Adrenal gland (tissue), 12 donors: ENCODE results near the gene NIPSNAP3A. TPM values are rescaled to one million over a fixed set of nuclear protein-coding genes. Genes with fewer than 3 reads are reported as not detected.

ENCODE experiments used
- DNase-seq, 7 donors: peaks; one replicate each; pipeline ENCODE4 v3.0.0-alpha.2; 2019 to 2020
- H3K27ac ChIP-seq, 5 donors: fragments of 200-600 bp; sonication (generic) in 4 of 5; 1 replicate in 3 of 5; 2 replicates in 2 of 5; pipeline versions ENCODE4 v1.5.1 to v1.8.0; 2016 to 2020; ENCODE audit warnings: mild to moderate bottlenecking in 1 of 5
- H3K27me3 ChIP-seq: fragments of 200-600 bp; 2 replicates; pipeline ENCODE4 v1.8.0; 2021
- H3K36me3 ChIP-seq, 2 donors: fragments of 200-600 bp; replicated peaks in 1 of 2; 1 replicate in 1 of 2; 2 replicates in 1 of 2; pipeline versions ENCODE4 v1.5.1 to v1.8.0; 2018 to 2022
- H3K4me1 ChIP-seq, 2 donors: fragments of 200-600 bp; replicated peaks in 1 of 2; 1 replicate in 1 of 2; 2 replicates in 1 of 2; pipeline versions ENCODE4 v1.5.1 to v1.8.0; 2018 to 2021
- H3K4me3 ChIP-seq, 4 donors: fragments of 200-600 bp; sonication (generic) in 3 of 4; one replicate each; pipeline ENCODE4 v1.5.1; 2016 to 2018
- H3K9me3 ChIP-seq, 3 donors: fragments of 200-600 bp; sonication (generic) in 1 of 3; replicated peaks in 1 of 3; 1 replicate in 2 of 3; 2 replicates in 1 of 3; pipeline versions ENCODE4 v1.5.1 to v1.8.0; 2016 to 2021
- CTCF ChIP-seq, 6 experiments: fragments of 450-650 bp in 4 of 6; fragments of 200-600 bp in 2 of 6; sonication (generic) in 1 of 6; IDR thresholded peaks; 1 replicate in 5 of 6; 2 replicates in 1 of 6; pipeline versions ENCODE4 v1.5.1 to v1.8.0; 2016 to 2021; ENCODE audit warnings: antibody characterized with exemption in 6 of 6, mild to moderate bottlenecking in 2 of 6, moderate library complexity in 1 of 6
- POLR2A ChIP-seq, 2 donors: fragments of 450-650 bp; IDR thresholded peaks; one replicate each; pipeline ENCODE4 v1.6.1; 2017; ENCODE audit warnings: antibody characterized with exemption in 2 of 2, mild to moderate bottlenecking in 2 of 2, moderate library complexity in 1 of 2
- WGBS, 4 donors: extraction: QIAGEN DNeasy Blood & Tissue Kit in 2 of 4; methylation state at CpG; one replicate each; pipeline versions ENCODE4 v1.1.5 to v1.1.7; 2013 to 2017; 5-methylcytosine and 5-hydroxymethylcytosine counted together
- intact Hi-C, 2 donors: fragments of 100-400 bp; cut with DNase I; formaldehyde crosslinking; loops; one replicate each; pipeline versions ENCODE4 v1.14.1 to v1.15.0; 2022 to 2023
- polyA plus RNA-seq, 3 donors: library from polyadenylated mRNA; stranded (reverse); fragments of 200-250 nt in 2 of 3; fragments of 350-450 nt in 1 of 3; fragmentation: Illumina TruSeq in 1 of 3; extraction: RNeasy Lipid Tissue Mini Kit (QIAGEN cat#74804) in 1 of 3; gene quantifications; one replicate each; pipeline ENCODE4 v1.2.3, GENCODE V29; 2013 to 2014
- total RNA-seq, 9 donors: library from RNA; depleted of rRNA in 4 of 9; stranded (reverse); fragments of >200 nt in 4 of 9; fragments of 120-200 nt in 1 of 9; fragmentation: NEBNext Ultra II Directional in 1 of 9; extraction: Animal tissue kit (Norgen Biotek cat#: 25700) in 1 of 9; gene quantifications; one replicate each; pipeline versions ENCODE4 v1.1.0 to v1.2.4, GENCODE V29; 2013 to 2023
- donor health status: healthy with polysubstance abuse.
- donor health status: Bipolar disorder and iron deficiency.
- donor health status: DM: yes; HTN: yes; CAD: no.
- donor health status: DM: no; HTN: no; CAD: no.
- donor health status: DM: no; HTN: no; CAD: no.
- donor health status: DM: yes; HTN: yes; CAD: no.

The NIPSNAP3A gene
- total and polyA plus RNA-seq, 12 donors, result 18.3 to 164 (median 43.7) TPM

- H3K27ac ChIP-seq, result peak overlapping the region; percentile 49 to 82 (median 73)
- intact Hi-C loops, result no loop called here
- no peak overlapping the region for H3K4me3 ChIP-seq
- no peaks in the 10 kb centered on the region for H3K27me3 ChIP-seq
- TF ChIP-seq POLR2A (IDR thresholded peaks at IDR 0.05), result no peak
- TF ChIP-seq CTCF (IDR thresholded peaks at IDR 0.05), result no peak
- WGBS, 4 donors, result 97 to 100% (median 100%) methylated on average over 2 of the region's 2 CpGs
- no peaks in the 10 kb centered on the region for H3K36me3 ChIP-seq
- DNase-seq, result no peak
- H3K4me1 ChIP-seq, result peaks cover 21 to 74% of the 10 kb centered on the region in 2 donors
- no peaks in the 10 kb centered on the region for H3K9me3 ChIP-seq
Measured at GRCh38 chr9:104775976-104776375, 28.5 kb downstream of the NIPSNAP3A start.

GRCh38 chr9:104776797-104777196, 29.3 kb downstream of the NIPSNAP3A start:
- peak overlapping the region; percentile 49 to 82 (median 58) for H3K27ac ChIP-seq
- no peaks in the 10 kb centered on the region for H3K9me3 ChIP-seq
- TF ChIP-seq CTCF (IDR thresholded peaks at IDR 0.05), result no peak
- TF ChIP-seq POLR2A (IDR thresholded peaks at IDR 0.05), result peak in 1 of 2 donors; percentile 26
- H3K4me1 ChIP-seq, result peaks cover 24 to 82% of the 10 kb centered on the region in 2 donors
- DNase-seq, result no peak
- intact Hi-C loops, result no loop called here
- WGBS, 4 donors, result 42 to 52% (median 46%) methylated on average over 1 of the region's 1 CpG
- no peak overlapping the region for H3K4me3 ChIP-seq
- H3K36me3 ChIP-seq, result no peaks in the 10 kb centered on the region
- no peaks in the 10 kb centered on the region for H3K27me3 ChIP-seq

- H3K4me1 ChIP-seq, result peaks cover 16 to 70% of the 10 kb centered on the region in 2 donors
- no peak overlapping the region for H3K4me3 ChIP-seq
- intact Hi-C loops, result no loop called here
- peaks cover 0 to 10% of the 10 kb centered on the region in 2 donors for H3K36me3 ChIP-seq
- peak overlapping the region in 4 of 5 donors; percentile 14 to 82 (median 18) for H3K27ac ChIP-seq
- WGBS, 4 donors, result 77 to 90% (median 88%) methylated on average over 4 of the region's 4 CpGs
- no peaks in the 10 kb centered on the region for H3K27me3 ChIP-seq
- H3K9me3 ChIP-seq, result no peaks in the 10 kb centered on the region
- no peak for DNase-seq
- TF ChIP-seq POLR2A (IDR thresholded peaks at IDR 0.05) (no peak), CTCF (IDR thresholded peaks at IDR 0.05) (no peak)
Measured at GRCh38 chr9:104778802-104779201, 31.3 kb downstream of the NIPSNAP3A start.

- Histone ChIP-seq H3K4me3 (no peak overlapping the region), H3K4me1 (peaks cover 20 to 70% of the 10 kb centered on the region in 2 donors), H3K27ac (peak overlapping the region in 2 of 5 donors; percentile 71 to 82), H3K9me3 (no peaks in the 10 kb centered on the region), H3K36me3 (peaks cover 0 to 15% of the 10 kb centered on the region in 2 donors), H3K27me3 (no peaks in the 10 kb centered on the region)
- DNase-seq, result no peak
- WGBS, 4 donors, result 84 to 98% (median 85%) methylated on average over 1 of the region's 1 CpG
- intact Hi-C loops, result no loop called here
- TF ChIP-seq POLR2A (IDR thresholded peaks at IDR 0.05) (no peak), CTCF (IDR thresholded peaks at IDR 0.05) (no peak)
Measured at GRCh38 chr9:104779334-104779733, 31.9 kb downstream of the NIPSNAP3A start.
